Measurements from ENCODE around the gene CMTM6.
"Not testable (repeated sequence)": the region's sequence is repeated elsewhere in the genome, so short reads cannot be mapped to it uniquely, and the experiment has no call there.

CMTM6 gene

DNA sequence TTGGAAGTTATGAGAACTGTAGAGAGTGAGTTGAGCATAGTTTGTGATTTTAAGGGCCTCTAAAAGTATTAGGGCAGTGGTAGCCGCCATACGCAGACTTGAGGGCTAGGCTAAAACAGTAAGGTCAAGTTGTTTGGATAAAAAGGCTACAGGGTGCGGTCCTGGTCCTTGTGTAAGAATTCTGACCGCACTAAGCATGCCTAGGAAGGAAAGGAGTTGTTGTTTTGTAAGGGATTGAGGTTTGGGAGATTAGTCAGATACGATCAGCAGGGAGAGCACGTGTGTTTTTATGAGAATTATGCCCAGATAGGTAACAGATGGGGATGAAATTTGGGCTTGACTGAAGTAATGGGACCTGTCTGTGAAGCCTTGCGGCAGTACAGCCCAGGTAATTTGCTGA is 39.2 kb downstream of the CMTM6 start:
- not testable (repeated sequence) for DNase-seq

DNA sequence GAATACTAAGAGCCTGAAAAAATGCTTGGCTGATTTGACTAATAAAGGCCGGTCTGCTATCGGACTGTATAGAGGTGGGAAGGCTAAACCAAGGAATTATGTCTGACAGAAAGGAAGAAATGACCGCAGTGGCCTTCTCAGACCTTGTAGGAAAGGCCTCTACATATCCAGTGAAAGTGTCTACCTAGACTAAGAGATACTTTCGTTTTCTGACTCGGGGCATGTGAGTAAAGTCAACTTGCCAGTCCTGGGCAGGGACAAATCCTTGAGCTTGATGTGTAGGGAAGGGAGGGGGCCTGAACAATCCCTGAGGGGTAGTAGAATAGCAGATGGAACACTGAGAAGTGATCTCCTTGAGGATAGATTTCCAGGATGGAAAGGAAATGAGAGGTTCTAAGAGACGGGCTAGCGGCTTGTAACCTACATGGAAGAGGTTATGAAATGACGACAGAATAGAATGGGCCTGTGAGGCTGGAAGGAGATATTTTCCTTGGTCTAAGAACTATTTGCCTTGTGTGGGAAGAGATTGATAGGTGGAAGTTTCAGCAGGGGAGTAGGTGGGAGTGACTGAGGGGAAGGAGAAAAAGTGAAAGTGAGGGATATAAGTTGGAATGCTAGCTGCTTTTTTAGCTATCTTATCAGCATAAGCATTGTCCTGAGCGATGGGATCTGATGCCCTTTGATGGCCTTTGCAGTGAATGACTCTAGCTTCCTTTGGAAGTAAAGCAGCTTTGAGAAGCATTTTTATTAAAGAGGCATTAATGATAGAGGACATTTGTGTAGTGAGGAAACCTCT is 40.3 kb downstream of the CMTM6 start:
- peak; percentile 59 for DNase-seq

DNA sequence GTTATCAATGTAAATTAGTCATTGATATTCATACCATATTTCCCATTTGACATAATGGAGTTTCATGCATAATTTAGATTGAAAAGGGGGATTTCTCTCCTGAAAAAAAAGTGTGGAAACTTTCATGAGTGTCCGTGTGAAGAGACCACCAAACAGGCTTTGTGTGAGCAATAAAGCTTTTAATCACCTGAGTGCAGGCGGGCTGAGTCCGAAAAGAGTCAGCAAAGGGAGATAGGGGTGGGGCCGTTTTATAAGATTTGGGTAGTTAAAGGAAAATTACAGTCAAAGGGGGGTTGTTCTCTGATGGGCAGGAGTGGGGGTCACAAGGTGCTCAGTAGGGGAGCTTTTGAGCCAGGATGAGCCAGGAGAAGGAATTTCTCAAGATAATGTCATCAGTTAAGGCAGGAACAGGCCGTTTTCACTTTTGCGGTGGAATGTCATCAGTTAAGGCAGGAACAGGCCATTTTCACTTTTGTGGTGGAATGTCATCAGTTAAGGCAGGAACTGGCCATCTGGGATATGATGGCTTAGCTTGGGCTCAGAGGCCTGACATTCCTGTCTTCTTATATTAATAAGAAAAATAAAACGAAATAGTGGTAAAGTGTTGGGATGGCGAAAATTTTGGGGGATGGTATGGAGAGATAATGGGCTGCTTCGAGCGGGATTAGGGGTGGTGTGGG is 41.7 kb downstream of the CMTM6 start:
- DNase-seq = peak; percentile 54

DNA sequence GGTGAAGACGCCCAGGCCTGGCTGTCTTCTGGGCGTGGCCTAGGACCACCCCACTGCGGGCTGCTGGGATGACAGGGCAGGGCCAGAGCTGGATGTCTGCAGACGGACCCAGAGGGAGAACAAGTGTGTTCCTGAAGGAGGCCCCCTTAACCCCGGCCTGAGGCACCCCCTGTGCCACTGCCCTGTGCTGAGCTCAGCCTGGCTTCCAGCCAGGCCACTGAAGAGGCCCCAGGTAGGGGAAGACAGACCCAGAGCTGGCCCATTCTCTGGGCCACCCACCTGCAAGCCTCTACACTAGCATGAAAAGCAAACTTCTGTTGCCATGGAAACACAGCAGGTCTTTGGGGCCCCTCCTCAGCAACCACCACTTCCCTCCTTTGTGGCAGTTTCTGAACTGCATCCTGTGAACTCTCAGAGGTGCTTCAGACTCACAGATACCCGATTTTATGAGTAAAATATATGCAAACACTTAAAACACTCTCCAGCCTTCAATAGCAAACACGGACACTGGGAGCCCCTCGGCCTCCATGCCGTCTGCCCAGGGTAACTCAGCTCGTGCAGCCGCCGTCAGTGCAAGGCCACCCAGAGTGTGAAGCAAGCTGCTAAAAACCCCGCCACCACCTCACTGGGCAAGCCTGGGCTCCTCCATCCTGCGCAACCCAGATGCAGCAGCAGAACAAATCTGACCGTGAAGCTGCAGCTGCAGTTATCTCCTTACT is 42.5 kb downstream of the CMTM6 start:
- DNase-seq = peak; percentile 81

DNA sequence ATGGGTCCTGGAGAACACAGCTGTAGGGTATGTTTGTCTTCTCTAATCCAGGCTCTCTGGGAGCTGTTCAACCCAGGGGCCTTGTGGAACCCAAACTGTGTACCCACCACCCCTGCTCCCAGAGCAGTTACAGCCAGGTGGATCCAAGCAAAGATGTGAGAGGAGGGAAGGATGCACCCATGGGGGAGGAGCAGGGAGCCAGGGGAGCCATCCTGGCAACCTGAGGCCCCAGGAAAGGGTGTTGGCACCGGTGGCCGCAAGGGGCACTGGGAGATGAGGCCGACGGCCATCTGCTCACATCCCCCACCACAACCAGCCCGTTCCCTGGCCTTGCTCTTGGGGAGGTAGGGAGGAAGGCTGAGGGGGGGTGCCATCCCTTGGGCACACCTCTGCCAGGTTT is 43.2 kb downstream of the CMTM6 start:
- DNase-seq = no peak

DNA sequence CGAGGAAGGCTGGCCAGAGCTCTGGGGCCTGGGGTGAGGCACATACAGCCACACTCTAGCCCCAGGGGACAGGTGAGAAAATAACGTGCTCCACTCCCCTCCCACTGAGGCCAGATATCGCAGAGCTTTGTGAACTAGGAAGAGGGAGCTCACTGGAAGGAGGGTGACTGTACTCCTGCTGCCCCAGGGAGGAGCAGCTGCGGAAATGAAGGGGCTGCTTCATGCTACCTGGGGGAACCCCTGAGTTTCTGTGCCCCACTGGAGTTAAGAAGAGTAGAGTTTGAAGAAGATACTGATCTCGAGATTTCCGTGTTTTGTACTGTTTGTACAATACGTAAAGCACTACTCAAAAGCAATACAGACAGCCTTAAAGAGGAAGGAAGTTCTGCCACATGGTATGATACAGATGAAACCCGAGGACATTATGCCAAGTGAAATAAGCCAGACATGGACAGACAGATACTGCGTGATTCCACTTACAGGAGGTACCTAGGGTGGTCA is 44.6 kb downstream of the CMTM6 start:
- DNase-seq = peak; percentile 74

DNA sequence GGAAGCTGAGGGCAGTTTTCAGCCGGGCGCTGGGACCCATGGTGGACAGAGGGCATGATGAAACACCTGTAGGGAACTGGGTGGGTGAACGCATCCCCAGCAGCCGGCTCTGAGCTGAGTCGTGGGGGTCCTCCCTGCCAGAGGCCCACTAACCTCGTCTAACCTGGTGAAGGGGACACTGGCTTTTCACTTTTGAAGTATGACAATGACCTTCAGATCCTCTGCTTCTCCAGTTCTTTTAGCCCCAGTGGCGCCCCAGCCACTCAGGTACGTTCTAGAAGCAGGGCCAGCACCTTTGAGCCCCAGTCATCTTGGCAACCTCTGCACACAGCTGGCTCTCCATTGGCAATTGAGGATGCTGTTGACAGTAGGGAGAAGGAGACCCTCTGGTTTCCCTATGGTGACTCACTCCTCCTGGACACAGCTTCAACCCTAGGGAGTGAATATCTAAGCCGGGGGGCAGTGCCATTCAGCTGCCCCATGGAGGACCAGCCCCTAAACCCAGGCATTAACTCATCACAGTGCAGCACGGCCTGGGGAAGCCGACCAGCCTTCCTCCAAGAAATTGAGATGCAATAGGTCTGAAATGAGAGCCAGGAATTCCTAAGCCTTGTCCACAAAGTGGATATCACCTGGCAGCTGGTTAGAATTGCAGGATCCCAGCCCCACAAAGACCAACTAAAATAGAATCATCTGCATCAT is 46.1 kb downstream of the CMTM6 start:
- DNase-seq = peak; percentile 56

DNA sequence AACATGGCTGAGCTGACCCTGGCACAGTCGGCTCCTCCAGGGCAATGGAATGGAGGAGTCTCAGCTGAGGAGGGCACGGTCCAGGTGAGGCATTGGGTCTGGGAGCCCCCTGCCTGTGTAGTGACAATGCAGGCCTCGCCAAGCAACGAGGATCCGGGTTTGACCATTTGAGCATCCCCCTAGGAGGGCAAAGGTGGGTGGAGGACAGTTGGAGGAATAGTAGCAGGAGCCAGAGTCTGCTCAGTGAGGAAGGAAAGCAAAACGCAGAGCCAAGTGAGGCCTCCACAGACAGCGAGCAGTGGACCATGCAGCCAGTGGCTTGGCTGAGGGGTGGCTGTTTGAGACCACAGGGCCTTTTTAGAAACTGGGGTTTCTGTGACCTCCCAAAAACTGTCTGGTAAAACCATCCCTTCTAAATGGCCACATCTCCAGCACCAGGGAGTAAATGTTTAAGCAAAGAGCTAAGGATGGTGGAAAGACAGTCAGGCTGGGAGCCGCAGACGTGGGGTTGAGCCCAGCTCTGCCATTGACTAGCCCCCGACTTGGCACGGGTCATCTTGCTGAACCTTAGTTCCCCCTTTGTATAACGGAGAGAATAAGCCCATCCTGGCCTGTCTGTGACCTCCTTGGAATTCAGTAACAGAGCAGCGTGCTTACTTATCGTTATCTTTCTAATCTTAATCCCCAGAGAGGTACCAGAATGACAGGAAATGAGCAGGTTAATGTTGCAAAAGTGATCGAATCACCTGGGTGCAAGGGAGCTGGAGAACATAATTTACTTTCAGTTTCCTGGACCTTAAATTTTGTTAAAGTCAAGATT is 46.8 kb downstream of the CMTM6 start:
- peak; percentile 54 for DNase-seq

DNA sequence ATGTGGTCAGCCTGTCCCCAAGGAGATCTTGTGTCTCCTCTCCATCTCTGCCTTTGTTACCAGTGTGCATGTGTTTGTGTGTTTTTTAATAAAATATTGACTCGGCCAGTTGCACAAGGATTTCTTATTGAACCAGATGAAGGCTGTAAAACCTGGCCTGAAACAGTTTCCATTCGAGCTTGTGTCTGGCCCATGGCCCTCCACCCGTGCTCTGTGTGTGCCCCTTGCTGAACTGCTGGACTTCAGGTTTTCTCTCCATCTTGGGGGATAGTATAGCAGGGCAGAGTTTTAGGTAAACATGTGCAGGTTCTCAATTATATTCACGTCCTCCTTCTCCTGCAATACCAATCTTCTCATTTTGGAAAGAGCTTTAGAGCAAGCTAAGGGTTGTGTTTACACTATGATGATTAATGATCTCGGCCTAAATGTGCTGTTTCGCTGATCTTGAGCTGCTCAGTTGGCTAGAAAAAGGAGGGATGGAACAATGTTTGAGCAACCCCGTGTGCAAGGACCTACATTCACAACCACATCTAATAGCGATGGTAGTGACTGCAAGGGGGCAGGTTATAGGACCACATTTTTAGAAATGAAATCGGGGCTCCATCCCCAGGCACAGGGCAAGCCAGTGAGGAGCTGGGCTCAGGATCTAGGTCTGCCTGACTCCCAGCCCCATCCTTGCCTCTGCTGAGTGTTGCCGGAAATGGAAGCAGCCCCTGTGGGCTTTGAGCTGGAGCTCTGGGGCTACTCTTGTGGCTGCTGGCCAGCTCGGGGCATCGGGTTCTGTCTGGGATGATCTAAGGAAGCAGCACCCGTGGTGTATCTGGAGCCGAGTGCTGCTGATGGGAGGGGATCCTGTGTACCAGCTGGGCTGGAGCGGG is 47.7 kb downstream of the CMTM6 start:
- DNase-seq = peak; percentile 54

DNA sequence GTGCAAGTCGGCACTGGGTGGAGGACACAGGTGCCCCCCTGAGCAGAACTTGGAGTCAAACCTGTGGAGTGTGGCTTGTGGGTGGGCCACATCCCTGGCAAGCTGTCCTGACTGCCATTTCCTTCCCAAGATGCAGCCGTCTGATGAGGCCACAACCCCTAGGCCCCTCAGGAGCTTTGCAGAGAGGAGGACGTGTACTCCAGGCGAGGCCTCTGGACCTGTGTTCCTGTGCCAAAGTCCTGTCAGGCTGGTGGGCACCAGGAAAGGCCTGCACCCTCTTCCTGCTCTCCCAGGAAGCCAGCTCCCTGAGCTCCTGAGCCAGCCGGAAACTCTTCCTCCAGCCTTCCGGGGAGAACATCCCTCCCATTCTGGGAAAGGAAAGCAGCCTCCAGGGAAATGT is 48.5 kb downstream of the CMTM6 start:
- DNase-seq = peak; percentile 51

DNA sequence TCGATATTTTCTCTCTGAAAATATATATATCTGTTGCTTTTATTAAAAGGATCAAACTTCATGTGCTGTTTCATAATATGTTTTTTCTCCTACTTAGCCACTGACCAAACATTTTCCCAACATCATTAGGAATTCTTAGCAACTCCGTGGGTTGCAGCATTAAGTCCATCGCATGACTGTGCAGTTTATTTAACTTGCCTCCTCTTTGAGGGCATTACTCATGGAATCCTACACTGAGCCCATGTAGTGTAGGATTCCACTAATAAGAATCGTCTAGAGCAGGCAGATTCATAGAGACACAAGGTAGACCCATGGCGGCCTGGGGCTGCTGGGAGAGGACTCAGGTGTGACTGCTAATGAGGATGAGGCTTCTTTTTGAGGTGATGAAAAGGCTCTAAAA is 49.3 kb downstream of the CMTM6 start:
- DNase-seq = no peak

DNA sequence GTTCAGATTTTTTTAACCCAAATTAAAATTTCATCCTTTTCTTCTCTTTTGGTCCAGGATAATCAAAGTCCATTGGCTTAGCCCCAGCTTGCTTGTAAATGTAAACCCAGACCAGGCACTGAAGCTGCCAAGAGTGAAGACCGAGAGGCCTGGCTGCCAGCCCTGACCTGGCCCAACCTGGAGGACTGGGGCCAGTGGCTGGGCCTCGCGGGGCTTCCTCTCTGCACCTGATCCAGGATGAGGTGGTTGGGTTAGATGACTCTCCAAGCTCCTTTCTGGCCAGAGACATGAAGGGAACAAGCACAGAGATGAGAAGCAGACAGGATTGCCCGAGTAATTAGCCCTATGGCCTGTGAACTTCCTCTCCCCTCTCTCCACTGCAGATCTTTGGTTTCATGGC is 50.6 kb downstream of the CMTM6 start:
- peak; percentile 38 for DNase-seq

DNA sequence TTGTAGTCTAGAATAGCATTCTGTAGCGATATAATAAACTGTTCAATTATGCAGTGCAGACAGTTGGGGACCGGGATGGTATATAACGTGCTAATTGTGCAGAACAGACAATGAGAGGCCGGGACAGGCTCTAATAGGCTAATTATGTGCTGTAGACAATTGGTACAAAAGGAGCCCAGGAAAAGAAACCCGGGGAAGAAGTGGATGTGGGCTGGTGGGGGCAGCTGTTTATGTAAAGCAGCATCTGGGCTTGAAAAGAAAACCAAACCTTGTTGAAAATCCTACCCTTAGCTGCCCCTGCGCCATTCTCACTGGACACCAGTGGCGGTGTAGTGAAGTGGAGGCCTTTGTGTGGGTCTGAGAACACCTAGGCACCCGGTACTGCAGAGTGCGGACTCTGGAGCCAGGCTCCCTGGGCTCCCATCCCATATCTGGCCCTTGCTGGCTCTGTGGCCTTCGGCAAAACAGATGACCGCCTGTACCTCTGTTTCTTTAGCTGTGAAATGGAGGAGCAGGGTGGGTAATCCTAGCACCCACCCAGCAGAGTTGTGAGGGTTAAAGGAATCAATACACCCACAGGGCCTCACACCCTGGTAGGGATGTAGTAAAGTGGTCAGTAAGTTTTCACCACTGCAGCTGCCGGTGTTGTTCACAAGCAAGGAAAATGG is 51.5 kb downstream of the CMTM6 start:
- peak; percentile 28 for DNase-seq

DNA sequence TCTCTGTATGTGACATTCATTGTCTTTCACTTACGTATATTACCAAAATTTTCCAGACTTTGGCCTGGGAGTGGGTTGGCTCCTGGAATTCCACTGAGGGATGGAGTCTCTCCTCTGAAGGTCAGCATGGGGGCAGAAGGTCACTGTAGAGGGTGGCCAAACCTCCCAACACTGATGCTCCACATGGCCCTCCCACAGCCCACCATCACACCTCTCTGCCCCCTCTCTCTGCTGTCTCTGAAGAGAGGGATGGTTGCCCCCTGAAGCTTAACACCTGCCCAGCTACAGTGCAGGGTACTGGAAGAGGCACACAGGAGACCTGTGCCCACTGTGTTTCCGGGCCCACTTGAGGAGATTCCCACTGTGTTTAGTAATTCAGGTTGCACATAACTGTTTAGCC is 52.2 kb downstream of the CMTM6 start:
- DNase-seq = no peak

DNA sequence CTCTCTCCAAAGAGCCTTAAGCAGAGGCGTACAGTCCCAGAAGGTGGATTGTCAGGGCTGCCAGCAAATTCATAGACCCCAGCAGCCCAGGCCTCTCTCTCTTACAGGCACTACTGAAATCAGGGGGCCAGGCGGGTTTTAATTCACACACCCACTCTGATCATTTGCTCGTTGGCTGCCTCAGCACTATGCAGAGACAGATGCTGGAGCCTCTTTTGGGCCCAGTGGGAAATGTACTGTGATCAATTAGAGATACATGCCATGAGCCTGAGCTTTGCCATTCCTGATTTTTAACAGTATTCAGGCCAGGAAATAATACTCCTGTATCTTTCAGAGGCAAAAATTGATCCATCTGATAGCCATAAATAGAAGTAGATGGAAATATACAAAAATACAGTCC is 53.0 kb downstream of the CMTM6 start:
- DNase-seq = no peak

DNA sequence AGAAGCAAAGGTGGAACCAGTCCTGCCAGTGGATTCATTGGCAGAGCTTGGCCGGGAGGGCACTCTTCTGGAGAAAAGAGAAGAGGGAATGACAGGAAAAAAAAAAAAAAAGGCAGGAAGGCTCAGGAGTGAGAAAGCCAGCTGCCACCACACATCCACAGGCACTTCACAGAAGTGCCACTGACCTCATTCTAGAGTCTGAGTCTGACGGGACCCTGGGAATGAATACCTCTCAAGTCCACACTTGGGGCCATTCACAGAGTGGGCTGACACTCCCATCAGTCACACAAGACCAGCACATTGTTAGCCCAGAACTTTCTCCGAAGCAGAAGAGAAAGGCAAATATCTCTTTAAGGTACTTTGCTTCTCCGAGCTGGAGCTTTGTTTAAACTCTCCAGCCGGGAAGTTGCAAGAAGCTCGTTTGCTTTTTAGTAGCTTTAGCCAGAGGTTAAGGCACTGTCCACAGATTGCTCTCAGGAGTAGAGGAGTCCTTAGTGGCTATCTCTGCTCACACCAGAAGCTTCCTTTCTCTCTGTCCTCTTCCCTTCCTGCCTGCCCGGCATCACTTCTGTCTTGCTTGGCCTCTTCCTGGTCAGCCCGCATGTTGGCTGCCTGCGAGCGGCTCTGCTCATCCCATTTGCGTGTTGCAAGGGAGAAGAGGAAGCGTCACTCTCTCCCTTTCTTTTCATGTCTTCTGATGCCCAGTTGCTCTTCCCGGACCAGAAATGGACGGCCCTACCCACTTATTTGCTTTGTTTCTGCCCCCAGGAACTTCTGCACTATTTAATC is 53.8 kb downstream of the CMTM6 start:
- peak; percentile 19 for DNase-seq

DNA sequence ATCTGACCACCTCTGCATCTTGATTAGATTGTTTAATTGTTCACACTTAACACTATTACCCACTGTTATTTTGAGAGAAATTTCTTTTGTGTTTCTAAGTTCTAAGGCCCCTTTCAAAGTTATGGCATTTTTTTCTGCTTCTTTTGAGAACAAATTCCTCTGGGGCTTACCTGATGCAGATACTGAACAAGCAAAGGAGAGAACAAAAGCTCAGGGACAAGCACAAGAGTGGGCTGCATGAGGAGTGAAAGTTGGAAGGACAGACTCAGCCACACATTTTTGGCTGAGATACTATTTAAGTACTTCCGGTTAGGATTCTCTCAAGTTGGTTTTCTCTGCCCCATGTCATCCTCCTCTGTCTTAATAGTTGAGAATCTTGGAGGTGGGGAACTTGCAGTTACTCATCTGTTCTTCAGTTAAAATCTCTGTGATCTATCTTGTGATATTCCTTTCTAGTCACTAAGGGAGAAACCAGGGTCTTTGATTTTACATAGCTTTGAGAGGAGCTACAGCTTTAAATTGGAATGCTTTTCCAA is 54.7 kb downstream of the CMTM6 start:
- no peak for DNase-seq

DNA sequence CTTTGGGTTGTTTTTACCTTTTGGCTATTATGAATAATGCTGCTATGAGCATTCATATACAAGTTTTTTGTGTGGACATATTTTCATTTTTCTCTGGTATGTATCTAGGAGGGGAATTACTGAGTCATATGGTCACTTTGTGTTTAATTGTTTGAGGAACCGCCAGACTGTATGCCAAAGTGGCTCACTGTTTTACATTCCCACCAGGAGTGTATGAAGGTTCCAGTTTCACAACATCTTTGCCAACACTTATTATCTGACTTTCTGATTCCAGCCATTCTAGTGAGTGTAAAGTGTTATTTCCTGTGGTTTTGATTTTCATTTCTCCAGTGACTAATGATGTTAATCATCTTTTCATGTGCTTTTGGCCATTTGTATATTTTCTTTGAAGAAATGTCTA is 59.2 kb downstream of the CMTM6 start:
- peak; percentile 50 for DNase-seq

DNA sequence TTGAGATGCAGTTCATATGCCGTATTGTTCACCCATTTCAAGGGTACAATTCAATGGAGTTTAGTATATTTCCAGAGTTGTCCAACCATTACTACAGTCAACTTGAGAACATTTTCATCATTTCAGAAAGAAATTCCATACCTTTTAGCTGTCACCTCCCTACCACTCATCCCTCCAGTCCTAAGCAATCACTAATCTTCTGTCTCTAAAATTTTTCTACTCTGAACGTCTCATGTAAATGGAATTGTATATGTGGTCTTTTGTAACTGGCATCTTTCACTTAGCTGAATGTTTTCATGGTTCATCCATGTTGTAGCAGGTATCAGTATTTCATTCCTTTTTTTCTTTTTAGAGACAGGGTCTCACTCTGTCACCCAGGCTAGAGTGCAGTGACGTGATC is 59.9 kb downstream of the CMTM6 start:
- no peak for DNase-seq

Measured in activated CD8-positive, alpha-beta memory T cell treated with anti-CD3 and anti-CD28 coated beads for 24 hours (primary cell).